HG02588 (cell line): Measurements from ENCODE around the gene TSFM.

Experiments
- ATAC-seq: cut with Tn5 transposase; IDR thresholded peaks from one replicate; pipeline ENCODE4 v1.9.1; 2021; ENCODE audit warnings: mild to moderate bottlenecking, moderate library complexity; ENCODE audit not compliant: unreplicated experiment

Gene TSFM

GRCh38 chr12:57745485-57745881, 37.1 kb upstream of the TSFM start:
- ATAC-seq = no peak

DNA sequence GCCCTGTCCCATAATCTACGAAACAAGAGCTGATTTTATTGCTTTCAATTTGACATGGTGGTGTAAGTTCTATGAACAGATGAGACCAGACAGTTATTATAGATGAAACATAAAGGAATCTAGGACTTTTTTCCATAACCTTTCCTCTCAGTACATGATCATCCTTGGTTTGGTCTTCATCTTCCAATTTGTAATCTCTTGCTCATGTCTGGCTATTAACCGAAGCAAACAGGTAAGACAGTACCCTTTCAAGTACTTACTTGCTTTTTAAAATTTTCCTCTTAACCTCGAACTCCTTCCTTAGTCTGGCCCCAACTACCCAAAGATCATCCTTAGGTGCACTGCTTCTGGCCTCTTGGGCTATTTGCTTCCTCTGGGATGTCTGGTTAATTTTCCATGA, 36.6 kb upstream of the TSFM start:
- no peak for ATAC-seq

GRCh38 chr12:57749061-57749460, 33.5 kb upstream of the TSFM start:
- no peak for ATAC-seq

GRCh38 chr12:57750561-57751431, 31.8 kb upstream of the TSFM start:
- no peak for ATAC-seq

GRCh38 chr12:57751432-57751787, 31.2 kb upstream of the TSFM start:
- ATAC-seq = no peak

GRCh38 chr12:57751788-57752667, 30.6 kb upstream of the TSFM start, which contains the start of gene CDK4:
Gene CDK4 (minus strand): TSS chr12:57752310. CDS start chr12:57751717, 593 bp downstream.
- peak; percentile 68 for ATAC-seq

DNA sequence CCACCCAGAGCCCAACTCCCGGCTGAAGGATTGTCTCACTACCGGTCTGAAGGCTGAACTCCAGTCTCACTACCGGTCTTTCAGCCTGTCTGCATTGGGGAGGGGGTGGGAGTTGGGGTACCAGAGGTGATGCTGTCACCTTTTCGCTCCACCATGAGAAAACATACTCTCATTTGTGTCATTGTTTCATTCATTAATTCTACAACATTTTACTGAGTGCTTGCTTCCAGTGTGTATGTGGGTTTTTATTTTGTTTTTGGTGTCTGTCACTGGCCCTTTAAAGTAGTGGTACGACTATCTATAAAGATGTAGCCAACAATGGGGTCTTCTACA, 30.0 kb upstream of the TSFM start:
- ATAC-seq = no peak

GRCh38 chr12:57753756-57754337, 28.7 kb upstream of the TSFM start:
- ATAC-seq = no peak

- no peak for ATAC-seq
Observed at GRCh38 chr12:57754411-57755193, 28.0 kb upstream of the TSFM start, which contains the start of gene MARCHF9. Gene MARCHF9 (plus strand): TSS chr12:57755103. CDS start chr12:57755529, 426 bp downstream.

GRCh38 chr12:57755194-57755453, 27.5 kb upstream of the TSFM start:
- no peak for ATAC-seq

DNA sequence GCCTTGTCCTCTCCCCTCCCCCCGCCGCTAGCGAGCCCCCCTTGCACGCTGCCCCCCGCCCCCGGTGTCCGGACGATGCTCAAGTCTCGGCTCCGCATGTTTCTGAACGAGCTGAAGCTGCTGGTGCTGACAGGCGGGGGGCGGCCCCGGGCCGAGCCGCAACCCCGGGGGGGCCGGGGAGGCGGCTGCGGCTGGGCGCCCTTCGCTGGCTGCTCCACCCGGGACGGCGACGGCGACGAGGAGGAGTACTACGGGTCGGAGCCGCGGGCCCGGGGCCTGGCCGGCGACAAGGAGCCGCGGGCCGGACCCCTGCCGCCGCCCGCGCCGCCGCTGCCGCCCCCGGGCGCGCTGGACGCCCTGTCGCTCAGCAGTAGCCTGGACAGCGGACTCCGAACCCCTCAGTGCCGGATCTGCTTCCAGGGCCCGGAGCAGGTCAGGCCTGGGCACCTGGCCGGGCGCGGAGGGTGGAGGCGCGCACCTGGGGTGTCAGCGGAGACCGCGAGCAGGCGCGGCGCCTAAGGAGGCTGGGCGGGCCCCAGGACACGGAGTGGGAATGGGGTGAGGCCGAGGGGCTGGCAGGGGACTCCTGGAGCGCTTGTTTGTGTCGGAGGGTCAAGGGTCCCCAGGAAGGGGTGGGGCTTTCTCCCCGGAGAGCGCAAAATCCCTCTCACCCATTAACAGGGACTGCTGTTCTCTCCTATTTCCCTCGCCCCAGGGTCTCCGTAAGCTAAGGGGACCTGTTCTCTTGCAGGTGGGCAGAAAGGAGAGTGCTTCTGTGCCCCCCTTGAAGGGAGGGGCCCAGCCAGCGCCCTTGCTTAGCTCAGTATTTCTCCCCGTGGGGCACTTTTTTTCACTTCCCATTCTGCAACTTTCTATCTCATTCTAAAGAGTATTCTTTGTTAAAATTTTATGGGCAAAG, 26.9 kb upstream of the TSFM start:
- no peak for ATAC-seq

- ATAC-seq = peak; percentile 19
Observed at GRCh38 chr12:57756406-57757341, 25.9 kb upstream of the TSFM start.

DNA sequence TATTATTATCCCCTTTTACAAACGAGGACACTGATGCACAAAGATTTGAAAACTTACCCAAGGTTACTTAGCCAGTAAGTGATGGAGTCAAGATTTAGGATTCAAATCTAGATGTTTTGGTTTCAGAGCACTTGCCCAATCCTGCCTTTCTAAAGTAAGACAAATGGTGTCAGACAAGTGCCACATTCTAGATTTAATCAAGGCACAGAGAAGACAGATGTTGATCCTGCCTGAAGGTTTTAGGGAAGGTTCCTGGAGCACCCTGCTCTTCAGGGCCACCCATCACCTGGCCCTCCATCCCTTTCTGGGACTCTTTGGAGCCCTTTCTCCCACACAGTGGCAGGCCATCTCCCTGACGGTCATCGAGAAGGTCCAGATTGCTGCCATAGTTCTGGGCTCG, 24.8 kb upstream of the TSFM start:
- no peak for ATAC-seq

- ATAC-seq = no peak
Observed at GRCh38 chr12:57758552-57759359, 23.8 kb upstream of the TSFM start.

DNA sequence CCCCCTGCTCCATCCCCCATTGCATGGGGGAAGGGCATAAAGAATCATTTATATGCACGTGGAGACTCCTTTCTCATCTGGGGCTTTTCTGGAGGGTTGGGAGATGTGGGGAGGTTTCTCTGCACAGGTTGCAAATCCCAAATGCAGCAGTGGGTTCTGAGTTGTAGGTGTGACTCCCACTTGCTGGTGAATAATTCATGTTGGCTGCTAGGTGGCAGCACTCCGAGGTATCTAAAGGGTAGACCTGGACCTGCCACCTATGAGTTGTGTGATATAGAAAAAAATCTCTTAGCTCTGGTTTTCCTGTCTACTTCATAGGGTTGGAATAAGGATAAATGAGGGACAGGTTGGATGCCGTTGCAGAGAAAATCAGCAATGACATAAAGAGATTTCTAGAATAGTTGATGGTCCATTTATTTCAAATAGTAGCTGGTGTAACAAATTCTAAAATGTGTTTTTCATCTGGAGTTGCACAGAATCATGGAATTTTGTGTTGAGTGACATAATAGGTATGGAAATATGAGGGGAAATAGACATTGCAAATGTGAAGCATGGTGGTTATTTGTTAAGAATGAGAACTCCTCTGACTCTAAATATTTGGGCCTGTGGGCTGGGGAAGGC, 23.1 kb upstream of the TSFM start:
- no peak for ATAC-seq

DNA sequence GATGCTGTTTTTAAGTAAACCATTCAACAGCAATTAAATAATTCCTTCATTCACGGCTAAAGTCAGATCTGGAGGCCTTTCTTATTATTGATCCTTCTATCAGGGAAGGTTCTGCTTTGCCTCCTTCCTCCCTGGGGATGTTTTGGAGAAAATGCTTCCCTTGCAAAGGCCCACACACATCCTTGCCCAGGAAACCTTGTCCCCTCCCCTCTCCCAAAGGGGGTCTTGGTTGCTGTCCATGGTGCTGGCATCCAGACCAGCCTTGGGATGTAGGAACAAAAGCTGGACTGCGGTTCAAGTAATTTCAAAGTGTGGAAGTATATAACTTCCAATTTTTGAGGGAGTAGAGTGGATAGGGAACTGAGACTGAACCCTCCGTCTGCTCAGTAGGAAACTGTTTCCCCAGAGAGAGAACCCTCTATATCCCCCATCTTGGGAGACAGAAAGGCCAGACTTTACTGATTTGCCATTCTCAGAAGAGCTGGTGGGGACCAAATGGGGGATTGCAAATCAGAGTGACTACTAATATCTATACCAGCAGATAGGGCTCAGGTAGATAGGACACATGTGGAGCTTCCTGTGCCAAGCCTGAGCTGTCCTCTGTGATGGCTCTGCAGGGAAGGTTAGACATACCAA, 22.1 kb upstream of the TSFM start:
- ATAC-seq = no peak

- ATAC-seq = no peak
Observed at GRCh38 chr12:57761391-57761998, 21.1 kb upstream of the TSFM start.
